Sigmoid colon (tissue), 4 donors: ENCODE results near the gene TGFBR2.

Experiments used
- POLR2A ChIP-seq, 2 donors: fragments of 450-650 bp; IDR thresholded peaks; one replicate each; pipeline ENCODE4 v1.6.1; 2016; ENCODE audit warnings: antibody characterized with exemption in 2 of 2, mild to moderate bottlenecking in 2 of 2, moderate library complexity in 2 of 2
- POLR2AphosphoS5 ChIP-seq, 4 donors: sonication (generic); formaldehyde crosslinking; IDR thresholded peaks; one replicate each; pipeline ENCODE4 v1.6.1; 2017; ENCODE audit warnings: antibody characterized with exemption in 4 of 4
- TF ChIP-seq, protein P1 (sequence below), 4 experiments: fragments of 450-650 bp in 3 of 4; fragments of 200-600 bp in 1 of 4; IDR thresholded peaks; one replicate each; pipeline ENCODE4 v1.5.1; 2016 to 2019; ENCODE audit warnings: antibody characterized with exemption in 4 of 4, mild to moderate bottlenecking in 3 of 4, moderate library complexity in 2 of 4

DNA sequence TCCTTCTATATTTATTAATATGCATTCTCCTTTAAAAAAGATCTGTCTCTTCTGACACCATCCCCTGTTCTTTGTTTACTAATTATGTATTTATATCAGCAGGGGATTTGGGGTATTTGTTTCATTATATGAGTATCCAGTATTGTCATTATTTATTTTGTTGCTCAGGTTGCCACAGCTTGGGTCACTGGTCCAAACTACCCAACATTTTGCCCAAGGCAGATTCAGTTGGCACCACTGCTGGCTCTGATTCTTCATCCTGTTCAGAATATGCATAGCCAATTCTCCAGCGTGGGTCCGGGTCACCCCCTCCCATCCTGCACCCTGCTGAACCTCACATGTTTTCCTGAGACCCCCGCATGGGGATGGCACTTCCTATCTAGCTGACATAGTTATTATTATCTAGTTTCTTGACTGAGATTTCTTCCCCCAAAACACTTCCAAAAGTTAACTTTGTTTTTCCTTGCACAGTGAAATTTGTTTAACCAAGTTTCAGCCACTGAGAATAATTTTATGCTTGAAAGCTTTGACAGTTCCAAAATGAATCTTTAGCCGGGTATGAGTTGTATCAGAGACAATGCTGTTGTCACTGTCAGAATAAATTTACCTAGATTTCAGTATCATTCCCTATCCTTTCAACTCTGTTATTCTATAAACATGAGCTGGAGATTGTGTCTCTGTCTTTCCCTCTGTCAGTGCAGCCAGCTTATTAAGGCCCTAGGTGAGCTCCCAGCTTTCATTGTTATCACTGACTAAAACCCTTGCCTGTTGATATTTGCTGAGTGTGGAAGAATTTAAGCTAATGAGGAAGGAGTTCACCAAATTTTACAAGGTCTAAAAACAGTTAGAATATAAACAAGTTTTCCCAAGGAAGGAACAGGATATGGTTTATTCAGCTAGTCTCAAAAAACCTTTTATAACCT, 70.3 kb downstream of the TGFBR2 start:
- TF ChIP-seq, protein P1, sequence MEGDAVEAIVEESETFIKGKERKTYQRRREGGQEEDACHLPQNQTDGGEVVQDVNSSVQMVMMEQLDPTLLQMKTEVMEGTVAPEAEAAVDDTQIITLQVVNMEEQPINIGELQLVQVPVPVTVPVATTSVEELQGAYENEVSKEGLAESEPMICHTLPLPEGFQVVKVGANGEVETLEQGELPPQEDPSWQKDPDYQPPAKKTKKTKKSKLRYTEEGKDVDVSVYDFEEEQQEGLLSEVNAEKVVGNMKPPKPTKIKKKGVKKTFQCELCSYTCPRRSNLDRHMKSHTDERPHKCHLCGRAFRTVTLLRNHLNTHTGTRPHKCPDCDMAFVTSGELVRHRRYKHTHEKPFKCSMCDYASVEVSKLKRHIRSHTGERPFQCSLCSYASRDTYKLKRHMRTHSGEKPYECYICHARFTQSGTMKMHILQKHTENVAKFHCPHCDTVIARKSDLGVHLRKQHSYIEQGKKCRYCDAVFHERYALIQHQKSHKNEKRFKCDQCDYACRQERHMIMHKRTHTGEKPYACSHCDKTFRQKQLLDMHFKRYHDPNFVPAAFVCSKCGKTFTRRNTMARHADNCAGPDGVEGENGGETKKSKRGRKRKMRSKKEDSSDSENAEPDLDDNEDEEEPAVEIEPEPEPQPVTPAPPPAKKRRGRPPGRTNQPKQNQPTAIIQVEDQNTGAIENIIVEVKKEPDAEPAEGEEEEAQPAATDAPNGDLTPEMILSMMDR (IDR thresholded peaks at IDR 0.05): no peak
- TF ChIP-seq POLR2A (IDR thresholded peaks at IDR 0.05) (no peak), POLR2AphosphoS5 (IDR thresholded peaks at IDR 0.05) (no peak)
